ENCODE data around the gene GNAO1. TPM values are rescaled to one million over a fixed set of nuclear protein-coding genes. Genes with fewer than 3 reads are reported as not detected.

GNAO1 gene
- polyA plus RNA-seq, 1 experiment = 0.01 TPM

DNA sequence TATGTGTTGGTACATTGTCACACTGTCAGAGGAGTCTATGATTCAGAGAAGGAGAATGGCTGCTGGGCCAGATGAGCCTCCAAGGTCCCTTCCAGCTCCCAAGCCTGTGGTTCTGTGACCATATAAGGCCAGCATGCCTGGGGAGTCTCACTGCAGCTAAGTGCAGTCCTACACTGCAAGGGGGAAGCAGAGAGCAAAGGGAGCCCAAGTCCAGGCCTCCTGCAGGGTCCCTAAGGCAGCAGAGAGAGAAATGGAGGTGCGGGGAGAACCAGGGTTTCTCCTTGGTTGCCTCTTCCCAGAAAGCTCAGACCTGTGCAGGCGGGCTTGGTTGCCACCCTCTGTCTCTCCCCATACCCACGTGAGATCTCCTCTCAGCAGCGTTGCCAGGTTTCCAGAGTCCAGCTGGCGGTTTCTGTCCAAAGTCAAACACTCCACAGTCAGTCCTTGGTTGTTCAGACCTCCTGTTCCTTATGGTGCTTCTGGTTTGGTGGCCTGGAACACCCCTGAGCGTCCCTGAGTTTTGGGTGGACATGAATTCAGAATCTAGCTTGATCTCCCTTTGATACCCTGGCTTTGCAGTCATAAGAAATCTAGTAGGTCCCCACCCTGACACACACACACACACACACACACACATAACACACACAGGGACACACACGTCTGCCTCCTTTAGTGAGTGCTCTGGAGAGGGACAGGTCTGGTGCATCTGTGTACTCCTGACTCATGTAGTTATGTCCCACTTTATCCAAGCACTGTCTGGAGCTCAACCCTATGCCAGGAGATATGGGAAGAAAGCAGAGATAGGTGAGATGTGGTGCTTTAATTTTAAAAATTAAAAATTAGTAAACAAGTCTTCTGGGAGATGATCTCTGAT lies 78.8 kb downstream of the GNAO1 start:
- H3K27ac ChIP-seq (ENCODE audit: low read depth, low read length) = peak overlapping the region; percentile 11
- ChIA-PET CTCF (interaction anchor here (0.7 to 3.5 kb wide), 9 partner anchors 8 to 86 kb away, joined by 3 to 25 read pairs (median 4); no protein-coding TSS in a partner anchor), POLR2A (interaction anchor here (0.6 to 1.0 kb wide), 2 partner anchors 24 to 29 kb away, joined by 3 to 4 read pairs; no protein-coding TSS in a partner anchor)
- no peak overlapping the region for H3K4me3 ChIP-seq (ENCODE audit: low read depth, low read length)
- H3K9me3 ChIP-seq (ENCODE audit: control insufficient read depth, insufficient read depth, low read length) = no peaks in the 10 kb centered on the region; the same call in 1 of the 2 replicates
- TF ChIP-seq, protein P1, sequence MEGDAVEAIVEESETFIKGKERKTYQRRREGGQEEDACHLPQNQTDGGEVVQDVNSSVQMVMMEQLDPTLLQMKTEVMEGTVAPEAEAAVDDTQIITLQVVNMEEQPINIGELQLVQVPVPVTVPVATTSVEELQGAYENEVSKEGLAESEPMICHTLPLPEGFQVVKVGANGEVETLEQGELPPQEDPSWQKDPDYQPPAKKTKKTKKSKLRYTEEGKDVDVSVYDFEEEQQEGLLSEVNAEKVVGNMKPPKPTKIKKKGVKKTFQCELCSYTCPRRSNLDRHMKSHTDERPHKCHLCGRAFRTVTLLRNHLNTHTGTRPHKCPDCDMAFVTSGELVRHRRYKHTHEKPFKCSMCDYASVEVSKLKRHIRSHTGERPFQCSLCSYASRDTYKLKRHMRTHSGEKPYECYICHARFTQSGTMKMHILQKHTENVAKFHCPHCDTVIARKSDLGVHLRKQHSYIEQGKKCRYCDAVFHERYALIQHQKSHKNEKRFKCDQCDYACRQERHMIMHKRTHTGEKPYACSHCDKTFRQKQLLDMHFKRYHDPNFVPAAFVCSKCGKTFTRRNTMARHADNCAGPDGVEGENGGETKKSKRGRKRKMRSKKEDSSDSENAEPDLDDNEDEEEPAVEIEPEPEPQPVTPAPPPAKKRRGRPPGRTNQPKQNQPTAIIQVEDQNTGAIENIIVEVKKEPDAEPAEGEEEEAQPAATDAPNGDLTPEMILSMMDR (IDR thresholded peaks at IDR 0.05; ENCODE audit: low read depth, low read length) = peak; percentile 51
- H3K27me3 ChIP-seq (ENCODE audit: control insufficient read depth, insufficient read depth, low read length) = no peaks in the 10 kb centered on the region
- peak; percentile 42 for DNase-seq (ENCODE audit: low read depth, low spot score)

DNA sequence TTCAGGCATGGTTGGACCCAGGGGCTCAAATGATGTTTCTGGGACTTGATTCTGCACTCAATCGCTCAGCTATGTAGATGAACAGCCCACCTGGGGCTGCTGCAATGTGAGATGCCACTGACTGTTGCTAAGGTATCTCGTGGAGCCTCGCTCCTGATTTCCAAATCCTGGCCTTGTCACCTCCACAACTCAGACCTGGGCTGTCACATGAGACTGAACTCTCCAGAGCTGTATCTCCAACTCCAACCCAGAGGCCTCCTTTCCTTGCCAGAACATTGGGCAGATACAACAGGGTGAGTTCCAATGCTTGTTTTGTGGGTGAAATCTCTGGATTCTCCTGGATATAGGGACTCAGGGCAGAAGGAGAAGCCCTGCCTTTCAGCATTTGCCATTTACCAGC lies 79.5 kb downstream of the GNAO1 start:
- TF ChIP-seq, protein P1 (IDR thresholded peaks at IDR 0.05; ENCODE audit: low read depth, low read length) = no peak
- ChIA-PET POLR2A (interaction anchor here (1.0 kb wide), 1 partner anchor 24 kb away, joined by 3 read pairs; no protein-coding TSS in a partner anchor), CTCF (interaction anchor here (1.1 to 3.5 kb wide), 5 partner anchors 8 to 48 kb away, joined by 3 to 25 read pairs (median 4); no protein-coding TSS in a partner anchor)
- Histone ChIP-seq H3K4me3 (ENCODE audit: low read depth, low read length) (no peak overlapping the region), H3K27me3 (ENCODE audit: control insufficient read depth, insufficient read depth, low read length) (no peaks in the 10 kb centered on the region), H3K9me3 (ENCODE audit: control insufficient read depth, insufficient read depth, low read length) (no peaks in the 10 kb centered on the region; the same call in 1 of the 2 replicates), H3K27ac (ENCODE audit: low read depth, low read length) (no peak overlapping the region)
- DNase-seq (ENCODE audit: low read depth, low spot score) = no peak

DNA sequence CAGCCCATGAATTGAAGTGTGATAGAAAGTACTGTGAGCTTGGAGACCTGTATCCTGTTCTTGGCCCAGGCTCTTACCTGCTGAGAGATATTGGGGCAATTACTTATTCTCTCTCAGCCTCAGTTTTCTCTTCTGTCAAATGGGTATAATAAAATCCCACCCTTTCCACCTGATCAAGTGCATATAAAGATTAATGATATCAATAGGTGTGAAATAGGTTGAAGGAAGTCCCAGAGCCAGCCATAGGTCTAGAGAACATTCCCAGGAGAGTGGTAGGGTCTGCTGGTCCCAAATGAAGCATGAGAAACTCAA lies 81.2 kb downstream of the GNAO1 start:
- ChIA-PET CTCF (no interaction called here), POLR2A (no interaction called here)
- Histone ChIP-seq H3K27me3 (ENCODE audit: control insufficient read depth, insufficient read depth, low read length) (no peaks in the 10 kb centered on the region), H3K27ac (ENCODE audit: low read depth, low read length) (no peak overlapping the region), H3K9me3 (ENCODE audit: control insufficient read depth, insufficient read depth, low read length) (no peaks in the 10 kb centered on the region), H3K4me3 (ENCODE audit: low read depth, low read length) (no peak overlapping the region)
- TF ChIP-seq, protein P1 (IDR thresholded peaks at IDR 0.05; ENCODE audit: low read depth, low read length) = no peak
- DNase-seq (ENCODE audit: low read depth, low spot score) = no peak

DNA sequence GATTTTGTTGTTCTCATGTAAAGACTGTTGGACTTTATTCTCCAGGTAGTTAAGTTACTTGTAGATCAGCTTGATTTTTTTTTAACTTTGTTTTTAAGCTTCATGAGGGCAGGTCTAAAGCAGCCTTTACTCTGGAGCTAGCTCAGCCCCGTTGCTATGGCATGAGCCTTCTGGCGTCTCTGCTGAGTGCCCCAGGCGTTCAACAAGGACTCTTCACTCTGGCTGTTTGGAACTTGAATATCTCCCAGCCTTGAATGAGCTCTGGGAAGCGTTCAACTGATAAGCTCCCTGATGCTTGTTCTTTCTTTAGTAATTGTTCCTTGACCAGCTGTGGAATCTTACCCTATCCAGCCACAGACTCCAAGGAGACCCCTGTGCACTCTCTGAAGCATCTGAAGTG lies 82.3 kb downstream of the GNAO1 start:
- TF ChIP-seq, protein P1 (IDR thresholded peaks at IDR 0.05; ENCODE audit: low read depth, low read length) = no peak
- Histone ChIP-seq H3K27me3 (ENCODE audit: control insufficient read depth, insufficient read depth, low read length) (no peaks in the 10 kb centered on the region), H3K4me3 (ENCODE audit: low read depth, low read length) (no peak overlapping the region), H3K9me3 (ENCODE audit: control insufficient read depth, insufficient read depth, low read length) (no peaks in the 10 kb centered on the region), H3K27ac (ENCODE audit: low read depth, low read length) (no peak overlapping the region)
- DNase-seq (ENCODE audit: low read depth, low spot score) = no peak
- CTCF ChIA-PET = interaction anchor here (0.6 to 1.9 kb wide), 2 partner anchors 27 to 45 kb away, joined by 3 to 7 read pairs; no protein-coding TSS in a partner anchor
- POLR2A ChIA-PET = no interaction called here

DNA sequence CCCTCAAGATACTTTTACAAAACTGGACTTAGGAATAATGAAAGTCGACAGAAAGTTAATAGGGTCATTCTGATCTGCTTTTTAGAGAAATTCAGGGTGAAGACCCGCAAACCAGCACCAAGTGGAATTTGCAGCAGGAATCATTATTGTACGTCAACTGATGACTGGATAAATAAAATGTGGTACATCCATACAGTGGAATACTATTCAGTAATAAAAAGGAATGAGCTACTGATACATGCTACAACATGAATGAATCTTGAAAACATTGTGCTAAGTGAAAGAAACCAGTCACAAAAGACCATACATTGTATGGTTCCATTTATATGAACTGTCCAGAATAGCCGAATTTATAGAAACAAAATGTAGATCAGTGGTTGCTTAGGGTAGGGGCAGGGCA lies 83.1 kb downstream of the GNAO1 start:
- ChIA-PET CTCF (interaction anchor here (0.6 to 1.9 kb wide), 2 partner anchors 27 to 44 kb away, joined by 3 to 7 read pairs; no protein-coding TSS in a partner anchor), POLR2A (no interaction called here)
- Histone ChIP-seq H3K27me3 (ENCODE audit: control insufficient read depth, insufficient read depth, low read length) (no peaks in the 10 kb centered on the region), H3K9me3 (ENCODE audit: control insufficient read depth, insufficient read depth, low read length) (no peaks in the 10 kb centered on the region), H3K4me3 (ENCODE audit: low read depth, low read length) (no peak overlapping the region), H3K27ac (ENCODE audit: low read depth, low read length) (no peak overlapping the region)
- DNase-seq (ENCODE audit: low read depth, low spot score) = no peak
- TF ChIP-seq, protein P1 (IDR thresholded peaks at IDR 0.05; ENCODE audit: low read depth, low read length) = no peak

Data from AG04450 (cell line).